ENCODE data around the gene SCYL3.

GRCh38 chr1:169902751-169903150, 9.1 kb upstream of the SCYL3 start:
- no peak for TF ChIP-seq ZNF281 (CRISPR knock-in tag; IDR thresholded peaks at IDR 0.05; ENCODE audit: borderline replicate concordance)
- TF ChIP-seq POLR2A (IDR thresholded peaks at IDR 0.05; ENCODE audit: insufficient read depth in 1 of 2, low read depth in 2 of 2, low read length in 2 of 2) = no peak
- no peak for TF ChIP-seq ZNF501 (CRISPR knock-in tag; IDR thresholded peaks at IDR 0.05)
- no peak for TF ChIP-seq PRPF4 (IDR thresholded peaks at IDR 0.05; ENCODE audit: low read depth, low read length, poor library complexity, severe bottlenecking)
- TF ChIP-seq CTCF (CRISPR knock-in tag; IDR thresholded peaks at IDR 0.05) = no peak
- no peak for TF ChIP-seq ZNF773 (CRISPR knock-in tag; IDR thresholded peaks at IDR 0.05; ENCODE audit: borderline replicate concordance)
- no peak for TF ChIP-seq THRA (CRISPR knock-in tag; IDR thresholded peaks at IDR 0.05; ENCODE audit: borderline replicate concordance)
- no peak for TF ChIP-seq BHLHE40 (IDR thresholded peaks at IDR 0.05; ENCODE audit: low read length)
- no peak for TF ChIP-seq EP300 (IDR thresholded peaks at IDR 0.05; ENCODE audit: low read depth in 2 of 2, low read length in 2 of 2)
- TF ChIP-seq EP300 (CRISPR knock-in tag; IDR thresholded peaks at IDR 0.05; ENCODE audit: borderline replicate concordance) = no peak
- TF ChIP-seq ZNF17 (CRISPR knock-in tag; IDR thresholded peaks at IDR 0.05) = no peak
- no peak for TF ChIP-seq SIN3A (IDR thresholded peaks at IDR 0.05; ENCODE audit: borderline replicate concordance, low read depth, low read length)
- TF ChIP-seq ZNF768 (CRISPR knock-in tag; IDR thresholded peaks at IDR 0.05) = no peak

Measured in HepG2 (cell line).